HG03139 (cell line): ENCODE measurements around the gene TMEM167B.
A peak's percentile ranks its signal among the peaks of the same experiment; 100 is the strongest.
"Not testable (repeated sequence)": the region's sequence is repeated elsewhere in the genome, so short reads cannot be mapped to it uniquely, and the experiment has no call there.

Experiments
- ATAC-seq: cut with Tn5 transposase; IDR thresholded peaks from one replicate; pipeline ENCODE4 v1.9.1; 2021; ENCODE audit not compliant: unreplicated experiment

Gene TMEM167B

GRCh38 chr1:109112652-109113285 lies 22.2 kb downstream of the TMEM167B start:
- ATAC-seq, result peak; percentile 52

GRCh38 chr1:109113590-109114341 lies 23.2 kb downstream of the TMEM167B start, which contains the start of gene ELAPOR1:
Gene ELAPOR1, plus strand, starts transcription at chr1:109114115. Its CDS starts 69 bp downstream, at chr1:109114184.
- ATAC-seq, result peak; percentile 56

DNA sequence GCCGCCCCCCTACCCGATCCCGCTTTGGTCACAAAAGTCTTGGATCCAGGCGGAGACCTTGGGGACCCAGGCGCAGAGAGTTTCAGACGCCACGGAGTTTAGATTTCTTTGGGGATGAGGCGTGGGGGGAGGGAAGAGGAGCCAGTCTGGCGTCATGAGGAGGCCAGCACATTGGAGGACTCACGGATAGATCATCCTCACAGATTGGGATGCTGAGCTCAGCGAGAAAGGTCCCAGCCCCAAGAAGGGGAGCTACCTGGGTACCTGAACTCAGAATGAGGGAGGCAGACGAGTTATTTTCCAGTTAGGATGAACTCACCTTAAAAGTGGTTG lies 23.7 kb downstream of the TMEM167B start:
- ATAC-seq, result no peak

DNA sequence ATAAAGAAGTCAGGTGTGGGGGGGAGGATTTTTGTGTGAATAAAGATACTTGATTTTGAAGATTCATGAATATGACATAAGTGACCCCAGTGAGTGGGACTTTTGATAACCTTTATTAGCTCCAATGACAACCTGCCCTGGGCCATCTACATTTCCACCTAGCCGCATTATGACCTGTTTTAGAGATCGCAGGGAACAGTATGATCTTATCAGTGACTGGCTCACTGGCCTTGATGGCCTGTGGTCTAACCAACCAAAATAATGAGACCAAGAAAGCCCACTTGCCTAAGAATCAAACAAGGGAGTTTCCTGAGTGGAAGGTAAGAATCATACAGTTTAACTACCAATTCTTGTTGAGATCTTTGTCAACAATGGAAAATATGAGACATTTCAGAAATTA lies 25.1 kb downstream of the TMEM167B start:
- no peak for ATAC-seq

GRCh38 chr1:109116286-109116685 lies 25.7 kb downstream of the TMEM167B start:
- no peak for ATAC-seq

- ATAC-seq, result no peak
Observed at GRCh38 chr1:109118089-109118488, 27.5 kb downstream of the TMEM167B start.

DNA sequence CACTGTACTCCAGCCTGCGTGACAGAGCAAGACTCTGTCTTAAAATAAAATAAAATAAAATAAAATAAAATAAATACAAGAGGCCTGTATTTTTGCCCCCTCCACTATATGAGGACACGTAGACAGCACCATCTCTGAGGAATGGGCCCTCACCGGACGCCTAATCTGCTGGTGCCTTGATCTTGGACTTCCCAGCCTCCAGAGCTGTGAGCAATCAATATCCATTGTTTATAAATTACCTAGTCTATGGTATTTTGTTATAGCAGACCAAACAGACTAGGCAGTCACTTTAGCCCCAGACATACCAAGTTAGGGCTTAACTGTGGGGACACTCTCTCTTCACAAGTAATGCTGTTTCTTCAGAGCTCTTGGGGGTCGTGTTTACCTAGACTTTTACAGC lies 29.8 kb downstream of the TMEM167B start:
- ATAC-seq, result no peak

DNA sequence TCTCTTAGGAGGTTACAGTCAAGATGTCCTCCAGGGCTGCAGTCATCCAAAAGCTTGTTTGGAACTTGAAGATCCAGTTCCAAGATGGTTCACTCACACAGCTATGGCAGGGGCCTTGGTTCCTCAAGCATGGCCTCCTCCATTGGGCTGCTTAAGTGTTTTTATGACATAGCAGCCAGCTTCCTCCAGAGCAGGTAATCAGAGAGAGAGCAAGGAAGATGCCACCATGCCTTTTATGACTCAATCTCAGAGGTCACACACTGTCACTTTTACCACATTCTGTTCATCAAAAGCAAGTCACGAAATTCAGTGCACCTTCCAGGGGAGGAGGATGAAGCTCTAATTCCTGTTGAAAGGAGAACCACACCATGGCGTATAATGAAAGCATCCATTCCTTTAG lies 40.5 kb downstream of the TMEM167B start:
- ATAC-seq, result no peak

DNA sequence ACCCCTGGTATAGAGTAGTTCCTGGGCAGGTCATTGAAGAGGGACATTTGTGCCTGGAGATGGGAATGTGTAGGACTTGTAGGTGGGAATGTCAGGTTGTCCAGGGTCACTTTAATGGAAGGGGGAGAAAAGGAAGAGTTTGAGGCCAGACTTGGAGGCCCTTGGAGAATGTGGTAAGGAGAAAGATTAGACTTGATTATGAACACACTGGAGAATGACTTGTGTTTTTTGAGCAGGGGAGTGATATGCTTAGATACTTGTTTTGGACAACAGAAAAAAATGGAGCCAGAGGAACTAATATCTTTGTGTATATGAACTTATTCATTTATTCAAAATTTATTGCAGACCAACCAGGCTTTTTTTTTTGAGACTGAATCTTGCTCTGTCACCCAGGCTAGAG lies 41.2 kb downstream of the TMEM167B start:
- ATAC-seq, result no peak

DNA sequence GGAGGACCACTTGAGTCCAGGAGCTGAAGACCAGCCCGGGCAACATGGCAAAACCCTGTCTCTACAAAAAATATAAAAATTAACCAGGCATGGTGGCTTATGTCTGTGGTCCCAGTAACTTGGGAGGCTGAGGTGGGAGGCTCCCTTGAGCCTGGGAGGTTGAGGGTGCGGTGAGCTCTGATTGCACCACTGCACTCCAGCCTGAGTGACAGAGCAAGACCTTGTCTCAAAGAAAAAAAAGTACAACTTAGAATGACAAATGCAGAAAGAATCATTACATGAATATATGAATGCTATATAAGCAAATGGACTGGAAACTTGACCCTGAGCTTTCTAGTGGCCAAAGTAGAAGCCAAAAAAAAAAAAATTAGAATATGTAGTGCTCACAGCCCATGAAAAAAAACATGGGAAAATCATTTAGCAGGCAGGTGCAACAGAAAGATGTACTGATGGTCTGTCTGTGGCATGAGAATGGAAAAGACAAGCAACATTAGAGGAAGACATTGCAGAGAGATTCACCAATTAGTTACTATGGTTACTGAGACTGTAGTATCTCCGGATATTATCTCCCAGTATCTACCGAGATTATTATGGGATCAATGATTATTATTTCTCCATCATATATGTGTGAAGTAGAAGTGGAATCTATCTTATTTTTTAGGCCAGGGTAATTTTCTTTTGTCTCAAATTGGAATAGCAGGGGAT lies 42.6 kb downstream of the TMEM167B start:
- no peak for ATAC-seq

- ATAC-seq, result no peak
Observed at GRCh38 chr1:109133815-109134214, 43.3 kb downstream of the TMEM167B start.

DNA sequence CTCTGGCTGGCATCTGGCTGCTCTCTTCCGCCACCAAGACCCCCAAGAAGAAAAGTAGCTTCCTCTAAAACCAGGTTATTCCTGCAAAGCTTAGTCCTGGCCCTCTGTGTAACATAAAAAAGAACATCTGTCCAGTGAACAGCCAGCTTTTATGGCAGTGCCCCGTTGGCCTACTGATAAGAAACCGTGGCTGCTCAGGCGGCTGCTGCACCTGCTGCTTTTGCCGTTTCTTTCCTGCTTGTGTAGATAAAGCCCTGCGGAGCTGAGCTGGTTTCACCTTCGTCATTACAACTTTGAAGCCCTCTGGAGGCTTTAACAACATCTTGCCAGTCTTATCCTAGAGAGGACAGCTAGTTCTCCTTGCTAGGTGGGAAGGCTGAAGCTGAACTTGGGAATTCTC lies 43.9 kb downstream of the TMEM167B start:
- ATAC-seq, result no peak

DNA sequence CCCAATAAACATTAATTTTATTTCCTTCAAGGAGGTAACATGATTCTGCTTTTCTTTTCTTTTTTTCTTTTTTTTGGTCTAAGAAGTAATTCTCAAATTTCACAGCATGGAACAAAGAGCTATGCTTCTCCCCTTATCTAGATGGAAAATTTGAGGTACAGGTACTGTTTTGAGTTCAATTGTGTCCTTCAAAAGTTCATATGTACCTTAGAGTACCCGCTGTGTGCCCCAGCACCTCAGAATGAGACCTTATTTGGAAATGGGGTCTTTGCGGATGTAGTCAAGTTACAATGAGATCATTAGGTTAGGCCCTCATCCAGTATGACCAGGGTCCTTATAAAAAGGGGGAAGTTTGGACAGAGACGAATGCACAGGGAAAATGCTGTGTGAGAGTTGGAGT lies 45.4 kb downstream of the TMEM167B start:
- no peak for ATAC-seq

DNA sequence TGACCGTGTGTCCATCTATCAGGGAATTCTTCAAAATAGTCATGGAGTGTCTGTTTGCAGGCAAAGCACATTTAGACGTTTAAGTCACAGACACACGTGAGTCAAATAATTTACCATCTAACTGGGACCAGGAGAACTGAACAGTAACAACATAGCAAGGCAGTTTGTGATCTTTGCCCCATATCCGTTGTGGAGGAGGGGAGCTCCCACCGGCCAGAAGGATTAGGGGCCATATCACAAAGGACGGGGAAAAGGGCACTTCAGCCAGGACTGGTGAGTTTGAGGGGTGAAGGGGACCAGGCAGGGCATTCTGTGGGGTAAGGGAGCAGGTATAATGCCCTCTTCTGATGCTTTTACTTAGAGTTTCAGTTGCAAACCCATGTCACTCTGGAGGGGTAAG lies 46.2 kb downstream of the TMEM167B start:
- ATAC-seq, result no peak

DNA sequence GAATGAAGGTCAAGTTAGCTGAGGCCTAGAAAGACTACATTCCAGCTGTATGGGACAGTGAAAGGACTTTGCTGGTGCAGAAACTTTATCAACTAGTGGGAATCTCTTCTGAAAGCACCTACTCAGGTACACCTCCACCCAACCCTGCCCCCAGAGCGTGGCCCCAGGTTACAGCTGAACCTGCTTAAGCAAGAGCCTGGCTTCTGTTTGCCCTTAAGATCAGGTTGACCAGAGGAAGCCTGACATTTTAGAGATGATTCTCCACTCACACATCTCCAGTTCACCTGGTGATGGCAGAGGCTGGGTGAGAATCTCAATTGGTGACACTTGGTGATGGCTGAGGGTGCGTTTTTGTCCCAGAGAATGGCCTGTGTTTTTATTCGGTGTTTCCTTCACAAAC lies 47.4 kb downstream of the TMEM167B start:
- no peak for ATAC-seq

DNA sequence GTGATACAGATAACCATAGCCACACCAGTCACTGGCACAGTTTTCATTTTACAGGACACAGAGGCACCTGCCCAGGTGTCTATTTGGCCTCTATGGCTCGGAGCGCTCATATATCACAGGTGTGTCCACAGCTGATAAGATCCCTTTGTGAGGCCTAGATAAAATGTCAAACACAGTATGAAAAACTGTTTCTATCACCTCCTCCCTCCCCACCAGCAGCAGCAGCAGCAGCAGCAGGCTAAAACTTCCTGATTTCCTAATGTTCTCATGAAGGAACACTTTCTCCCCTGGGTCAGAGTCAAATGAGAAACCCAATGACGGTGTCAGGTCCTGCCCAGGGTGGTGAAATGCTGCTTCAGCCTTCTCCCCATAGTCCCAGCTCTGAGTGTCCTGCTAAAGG lies 47.8 kb downstream of the TMEM167B start:
- ATAC-seq, result no peak

- no peak for ATAC-seq
Observed at GRCh38 chr1:109140392-109140791, 49.8 kb downstream of the TMEM167B start.

DNA sequence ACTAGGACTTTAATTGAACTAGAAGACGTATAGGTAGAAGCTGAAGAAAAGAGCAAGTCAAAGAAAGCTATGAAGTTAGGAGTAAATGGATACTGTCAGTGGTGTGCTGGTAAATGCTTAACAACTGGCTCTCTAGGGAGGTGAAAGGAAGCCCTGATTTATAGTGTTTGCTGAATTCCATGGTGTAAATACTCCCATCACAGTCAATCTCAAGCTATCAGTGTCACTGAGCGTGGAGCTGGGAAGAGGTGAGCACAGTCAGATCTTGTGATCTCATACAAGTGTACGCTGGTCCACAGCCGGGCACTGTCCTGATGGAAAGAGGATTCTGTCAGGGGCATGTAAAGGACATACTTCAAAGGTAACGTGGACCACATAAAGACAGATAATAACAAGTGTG lies 51.7 kb downstream of the TMEM167B start:
- ATAC-seq, result no peak

- ATAC-seq, result not testable (repeated sequence)
Observed at GRCh38 chr1:109142725-109143124, 52.2 kb downstream of the TMEM167B start.
